GM12874 (cell line): ENCODE results near the gene CHRND.

Experiments used
- TF ChIP-seq, protein P1 (sequence below): IDR thresholded peaks from 2 replicates; pipeline ENCODE4 v1.5.1; 2011; ENCODE audit warnings: low read depth, mild to moderate bottlenecking, control low read depth, low read length, moderate library complexity; ENCODE audit not compliant: insufficient read depth

CHRND gene

DNA sequence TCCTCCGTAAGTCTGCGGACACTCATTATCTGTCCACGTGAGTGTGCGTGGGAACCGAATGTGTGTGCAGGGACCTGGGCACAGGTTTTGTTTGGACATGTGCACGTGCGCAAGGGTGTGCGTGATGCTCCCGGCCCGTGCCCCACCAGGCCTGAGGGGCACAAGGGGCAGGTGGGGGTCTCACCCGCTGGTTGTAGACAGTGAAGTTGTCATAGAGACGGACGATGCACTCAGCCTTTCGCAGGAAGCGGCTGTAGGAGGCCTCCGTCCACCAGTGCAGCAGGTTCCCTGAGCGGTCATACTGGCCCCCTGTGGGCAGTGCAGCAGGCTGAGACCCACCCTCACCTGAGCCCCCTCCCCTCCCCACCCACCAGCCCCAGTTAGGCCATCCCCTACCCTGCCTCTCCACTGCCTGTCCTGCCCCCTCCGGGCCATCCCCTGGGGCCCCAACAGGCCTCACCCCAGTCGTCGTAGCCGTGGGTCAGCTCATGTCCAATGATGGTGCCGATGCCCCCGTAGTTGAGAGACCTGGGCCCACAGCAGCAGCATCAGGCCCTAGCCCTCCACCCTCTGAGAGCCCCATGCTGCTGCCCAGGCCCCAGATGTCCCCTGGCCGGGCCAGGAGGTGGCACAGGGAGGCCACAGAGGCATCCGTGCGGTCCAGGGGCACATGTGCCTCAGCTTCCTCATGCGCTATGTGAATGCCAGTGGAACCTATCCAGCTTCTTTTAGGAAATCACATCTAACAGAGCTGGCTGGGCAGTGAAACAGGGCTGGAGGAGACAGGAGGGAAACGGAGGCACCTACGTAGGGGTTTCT is 44.4 kb upstream of the CHRND start:
- TF ChIP-seq, protein P1, sequence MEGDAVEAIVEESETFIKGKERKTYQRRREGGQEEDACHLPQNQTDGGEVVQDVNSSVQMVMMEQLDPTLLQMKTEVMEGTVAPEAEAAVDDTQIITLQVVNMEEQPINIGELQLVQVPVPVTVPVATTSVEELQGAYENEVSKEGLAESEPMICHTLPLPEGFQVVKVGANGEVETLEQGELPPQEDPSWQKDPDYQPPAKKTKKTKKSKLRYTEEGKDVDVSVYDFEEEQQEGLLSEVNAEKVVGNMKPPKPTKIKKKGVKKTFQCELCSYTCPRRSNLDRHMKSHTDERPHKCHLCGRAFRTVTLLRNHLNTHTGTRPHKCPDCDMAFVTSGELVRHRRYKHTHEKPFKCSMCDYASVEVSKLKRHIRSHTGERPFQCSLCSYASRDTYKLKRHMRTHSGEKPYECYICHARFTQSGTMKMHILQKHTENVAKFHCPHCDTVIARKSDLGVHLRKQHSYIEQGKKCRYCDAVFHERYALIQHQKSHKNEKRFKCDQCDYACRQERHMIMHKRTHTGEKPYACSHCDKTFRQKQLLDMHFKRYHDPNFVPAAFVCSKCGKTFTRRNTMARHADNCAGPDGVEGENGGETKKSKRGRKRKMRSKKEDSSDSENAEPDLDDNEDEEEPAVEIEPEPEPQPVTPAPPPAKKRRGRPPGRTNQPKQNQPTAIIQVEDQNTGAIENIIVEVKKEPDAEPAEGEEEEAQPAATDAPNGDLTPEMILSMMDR, result no peak

DNA sequence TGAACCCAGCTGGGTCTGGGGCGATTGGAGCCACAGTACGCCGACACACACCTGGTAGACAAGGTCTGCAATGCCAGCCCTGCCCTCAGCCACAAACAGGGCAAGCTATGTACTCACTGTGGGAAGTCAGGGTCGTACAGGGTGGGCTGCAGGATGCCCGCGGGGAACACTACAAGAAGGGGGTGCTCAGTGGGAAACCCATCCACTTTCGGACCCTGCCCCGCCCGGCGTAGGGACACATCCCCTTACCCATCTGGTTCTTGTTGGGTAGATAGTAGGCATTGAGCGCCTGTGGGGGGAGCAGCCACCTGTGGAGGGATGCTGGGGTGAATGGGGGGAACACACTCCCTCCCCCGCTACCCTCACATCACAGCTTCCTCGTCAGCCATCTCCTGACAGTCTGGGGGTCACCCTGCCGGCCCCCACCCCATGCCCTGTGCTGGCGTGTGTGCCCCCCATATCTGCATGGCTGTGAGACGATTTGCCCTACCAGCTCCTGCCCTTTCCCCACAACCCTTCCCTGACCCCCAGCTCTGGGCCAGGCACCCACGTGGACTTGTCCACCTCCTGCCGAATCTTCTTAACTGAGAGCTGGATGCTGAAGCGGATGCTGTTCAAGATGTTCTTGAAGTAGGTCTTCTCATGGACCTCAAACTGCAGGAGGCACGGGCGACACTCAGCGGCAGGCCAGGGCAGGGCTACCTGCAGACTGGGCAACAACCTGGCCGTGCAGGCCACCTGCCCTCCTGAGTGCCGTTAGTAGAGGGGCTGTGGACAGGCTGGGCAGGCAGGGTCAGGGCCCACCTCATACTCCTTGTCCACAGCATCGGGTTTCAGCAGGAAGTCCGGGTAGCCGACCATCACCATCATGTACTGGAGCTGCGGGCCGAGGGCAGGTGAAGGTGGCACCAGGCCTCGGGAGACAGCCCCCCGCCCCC is 43.4 kb upstream of the CHRND start:
- TF ChIP-seq, protein P1, result no peak

DNA sequence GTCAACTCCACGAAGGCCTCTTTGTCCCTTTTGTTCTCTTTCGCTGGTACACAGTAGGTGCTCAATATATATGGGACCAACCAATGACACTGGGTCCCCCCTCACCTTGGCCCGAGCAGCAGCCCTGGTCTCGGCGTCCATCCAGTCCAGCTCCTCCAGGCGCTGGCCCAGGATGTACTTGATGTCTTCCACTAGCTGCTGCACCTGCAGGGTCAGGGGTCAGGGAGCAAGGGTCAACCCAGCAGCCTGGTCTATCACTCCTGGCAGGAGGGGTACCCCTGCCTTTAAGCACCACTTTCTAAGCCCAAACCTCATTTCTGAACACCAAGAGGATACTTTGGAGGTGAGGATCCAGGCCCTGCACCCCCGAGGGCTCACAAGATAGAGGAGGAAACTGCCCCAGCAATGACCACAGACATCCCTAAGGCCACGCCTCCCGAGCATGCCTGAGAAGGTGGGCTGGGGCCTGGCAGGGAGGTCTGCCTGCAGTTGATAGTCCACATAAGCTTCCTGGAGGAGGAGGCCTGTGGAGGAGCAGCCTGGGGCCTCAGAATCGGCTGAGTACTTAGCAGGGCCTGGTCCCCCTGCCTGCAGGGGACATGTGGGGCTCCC is 42.5 kb upstream of the CHRND start:
- TF ChIP-seq, protein P1, result no peak

DNA sequence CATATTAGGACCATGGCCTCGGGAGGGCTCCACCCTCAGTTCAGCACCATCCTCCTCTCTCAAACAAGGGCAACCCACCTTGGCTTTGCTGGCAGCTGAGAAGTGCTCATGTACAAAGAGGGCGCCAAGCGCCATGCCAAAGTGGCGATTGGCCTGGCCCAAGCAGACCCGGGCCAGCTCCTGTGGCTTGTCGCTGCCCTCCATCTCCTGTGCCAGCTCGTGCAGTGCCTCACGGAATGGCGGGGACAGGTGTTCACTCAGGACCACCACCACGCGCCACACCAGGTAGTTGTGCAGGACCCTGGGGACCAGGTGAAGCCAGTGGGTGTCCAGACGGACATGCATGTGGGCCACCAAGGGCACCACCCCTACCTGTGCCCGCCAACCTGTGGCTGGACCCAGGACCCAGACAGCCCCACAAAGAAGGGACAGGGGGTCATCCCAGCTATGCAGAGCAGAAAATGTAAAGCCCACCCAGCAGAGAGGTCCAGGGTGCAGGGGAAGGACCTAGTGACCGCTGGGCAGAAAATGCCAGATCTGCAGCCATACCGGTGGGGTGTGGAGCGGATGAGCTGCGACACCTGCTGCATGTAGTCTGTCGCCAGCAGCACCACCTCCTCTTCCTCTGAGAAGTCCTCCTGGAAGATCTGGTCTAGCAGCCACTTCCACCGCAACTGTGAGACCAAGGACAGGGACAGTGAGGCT is 41.9 kb upstream of the CHRND start:
- TF ChIP-seq, protein P1, result no peak

DNA sequence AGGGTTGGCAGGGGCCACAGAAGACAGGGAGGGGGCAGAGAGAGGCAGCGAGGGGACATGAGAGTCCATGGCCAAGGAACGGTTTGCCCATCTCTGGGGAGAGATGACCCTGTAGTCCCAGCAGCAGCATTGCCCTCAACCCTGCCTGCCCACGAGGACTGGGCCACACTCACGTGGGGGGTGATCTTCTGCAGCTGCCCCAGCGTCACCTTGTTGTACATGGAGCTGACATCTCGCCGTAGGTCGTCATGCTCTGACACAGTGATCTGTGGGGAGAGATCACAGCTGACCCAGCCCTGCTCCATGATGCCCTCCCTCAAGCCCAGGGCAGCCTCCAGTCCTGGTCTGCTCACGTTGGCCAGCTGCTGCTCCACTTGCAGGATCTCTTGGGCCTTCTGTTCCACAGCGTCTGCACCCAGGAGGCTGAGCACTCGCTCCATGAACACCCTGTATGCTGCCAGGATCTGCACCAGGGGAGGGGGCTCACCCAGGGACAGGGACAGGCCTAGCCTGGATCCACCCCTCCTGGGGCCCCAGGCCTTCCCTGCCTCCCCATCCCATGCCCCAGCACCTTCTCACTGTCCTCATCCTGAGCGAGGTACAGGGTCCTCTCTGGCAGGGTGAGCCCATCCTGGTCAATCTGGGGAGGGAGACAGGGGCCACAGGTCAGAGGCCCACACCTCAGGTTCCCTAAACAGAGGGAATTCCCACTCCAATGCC is 41.2 kb upstream of the CHRND start:
- TF ChIP-seq, protein P1, result no peak

DNA sequence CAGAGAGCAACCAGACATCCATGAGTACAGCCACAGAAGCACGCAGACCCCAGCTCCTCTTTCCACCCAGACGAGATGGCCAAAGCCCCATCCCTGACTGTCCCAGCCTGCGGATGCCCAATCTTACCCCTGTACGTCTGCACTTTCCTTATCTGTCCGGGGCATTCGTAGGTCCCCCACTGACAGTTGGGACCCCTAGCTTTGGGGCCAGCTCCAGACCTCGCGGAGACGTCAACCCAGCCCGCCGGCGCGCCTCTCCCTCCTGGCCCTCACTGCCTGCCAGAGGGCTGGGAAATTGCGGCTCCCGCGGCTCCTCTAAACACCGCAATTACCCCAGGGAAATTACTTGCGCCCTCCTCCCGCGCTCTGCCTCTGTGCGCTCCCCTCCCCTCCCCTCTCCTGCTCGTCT is 40.6 kb upstream of the CHRND start:
- TF ChIP-seq, protein P1, result no peak
